ENCODE measurements around the gene TNS4.

TNS4 gene

GRCh38 chr17:40535438-40535837, 34.0 kb upstream of the TNS4 start:
- no peak for DNase-seq

- peak; percentile 39 for DNase-seq
Observed at GRCh38 chr17:40534371-40535189, 33.2 kb upstream of the TNS4 start.

GRCh38 chr17:40533896-40534295, 32.5 kb upstream of the TNS4 start:
- no peak for DNase-seq

- DNase-seq, result no peak
Observed at GRCh38 chr17:40532520-40533253, 31.3 kb upstream of the TNS4 start.

DNA sequence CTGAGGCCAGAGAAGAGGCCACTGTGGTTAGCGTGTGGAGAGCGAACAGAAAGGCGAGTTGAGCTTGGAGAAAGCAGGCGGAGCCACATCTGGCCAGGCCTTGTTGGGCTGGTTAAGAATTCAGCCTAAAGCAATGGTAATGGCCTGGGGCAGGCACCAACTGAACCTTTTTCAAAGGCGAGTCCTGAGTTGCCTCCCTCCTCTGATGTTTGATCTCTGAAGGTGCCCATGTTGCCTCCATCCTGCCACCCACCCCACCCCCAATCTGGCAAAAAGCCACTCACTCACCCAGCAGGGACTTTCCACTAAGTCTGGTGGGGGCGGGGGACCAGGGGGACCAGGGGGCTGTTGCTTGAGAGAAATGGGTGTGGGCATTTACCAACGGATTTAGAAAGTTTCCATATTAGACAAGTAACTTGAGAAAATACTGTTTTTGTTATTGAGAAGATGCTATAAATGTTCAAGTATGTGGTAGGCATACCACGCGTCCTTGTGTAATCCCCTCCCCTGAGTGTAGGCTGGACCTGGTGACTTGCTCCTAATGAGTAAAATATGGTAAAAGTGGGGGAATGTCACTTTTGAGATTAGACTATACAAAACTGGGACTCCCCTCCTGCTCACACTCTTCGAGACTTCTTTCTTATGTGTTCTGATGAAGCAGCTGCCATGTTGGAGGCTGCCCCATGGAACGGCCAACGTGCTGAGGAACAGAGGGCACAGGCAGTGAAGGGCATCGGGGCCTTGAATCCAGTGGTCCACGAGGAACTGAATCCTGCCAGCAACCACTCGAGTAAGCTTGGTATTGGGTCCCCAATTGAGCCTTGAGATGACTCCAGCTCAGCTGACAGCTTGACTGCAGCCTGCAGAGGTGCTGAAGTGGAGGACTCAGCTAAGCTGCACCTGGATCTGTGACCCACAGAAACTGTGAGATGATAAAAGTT, 29.9 kb upstream of the TNS4 start:
- DNase-seq, result peak; percentile 75

DNA sequence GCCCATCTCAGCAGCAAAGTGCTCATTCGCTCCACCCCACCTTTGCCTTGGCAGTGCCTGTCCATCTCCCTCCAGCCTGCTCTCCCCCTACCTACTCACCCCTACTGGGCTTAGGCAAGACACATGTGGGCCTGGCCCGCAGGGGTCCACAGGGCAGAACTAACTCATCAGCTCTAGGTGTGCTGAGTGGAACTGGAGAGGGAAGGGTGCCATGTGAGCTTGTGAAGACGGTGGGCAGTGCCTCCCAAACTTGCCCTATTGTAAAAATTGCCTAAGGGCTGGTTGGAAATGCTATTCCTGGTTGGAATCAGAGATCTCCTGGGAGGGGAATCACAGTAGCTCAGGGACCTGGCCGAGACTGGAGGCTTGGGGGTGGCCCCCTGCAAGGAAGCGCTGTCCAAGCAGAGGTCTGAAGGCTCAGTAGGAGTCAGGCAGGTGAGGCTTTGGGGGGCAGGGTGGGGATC, 29.1 kb upstream of the TNS4 start:
- DNase-seq, result no peak

GRCh38 chr17:40529991-40530390, 28.6 kb upstream of the TNS4 start:
- no peak for DNase-seq

- no peak for DNase-seq
Observed at GRCh38 chr17:40528692-40529417, 27.4 kb upstream of the TNS4 start.

DNA sequence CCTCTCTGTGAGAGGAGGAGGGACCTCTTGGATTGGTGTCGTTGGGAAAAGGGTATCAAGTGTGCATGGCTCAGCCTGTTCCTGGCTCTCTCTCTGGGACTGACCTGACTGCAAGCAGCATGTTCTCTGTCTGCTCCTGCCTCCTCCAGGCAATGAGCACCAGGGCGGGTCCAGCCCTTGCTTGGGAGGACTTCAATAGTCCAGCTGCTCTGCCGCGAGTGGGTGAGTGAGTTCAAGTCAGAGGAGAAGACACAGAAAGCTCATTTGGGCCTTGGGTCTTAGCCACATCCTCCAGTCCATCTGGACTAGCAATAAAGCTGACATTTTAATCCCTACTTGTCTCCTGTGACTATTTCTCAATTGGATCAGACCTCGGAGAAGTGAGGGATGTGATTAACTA, 25.2 kb upstream of the TNS4 start:
- DNase-seq, result no peak

DNA sequence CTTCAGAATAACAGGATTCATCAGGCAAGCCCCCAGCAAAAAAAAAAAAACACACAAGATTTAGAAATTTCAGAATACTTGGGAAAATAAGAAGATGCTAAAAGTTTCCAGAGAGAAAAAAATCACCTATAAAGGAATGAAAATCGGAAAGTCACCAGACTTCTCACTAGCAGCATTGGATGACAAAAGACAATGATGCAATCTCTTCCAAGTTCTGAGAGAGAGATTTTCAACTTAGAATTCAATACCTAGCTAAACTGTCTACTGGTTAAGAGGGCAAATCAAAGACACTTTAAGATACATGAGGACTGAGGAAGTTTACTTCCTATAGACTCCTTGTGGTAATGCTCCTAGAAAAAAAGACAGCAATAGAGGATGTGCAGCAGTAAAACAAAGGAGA, 23.9 kb upstream of the TNS4 start:
- no peak for DNase-seq

GRCh38 chr17:40524243-40524965, 23.0 kb upstream of the TNS4 start:
- DNase-seq, result no peak

GRCh38 chr17:40522961-40523310, 21.5 kb upstream of the TNS4 start:
- DNase-seq, result no peak

DNA sequence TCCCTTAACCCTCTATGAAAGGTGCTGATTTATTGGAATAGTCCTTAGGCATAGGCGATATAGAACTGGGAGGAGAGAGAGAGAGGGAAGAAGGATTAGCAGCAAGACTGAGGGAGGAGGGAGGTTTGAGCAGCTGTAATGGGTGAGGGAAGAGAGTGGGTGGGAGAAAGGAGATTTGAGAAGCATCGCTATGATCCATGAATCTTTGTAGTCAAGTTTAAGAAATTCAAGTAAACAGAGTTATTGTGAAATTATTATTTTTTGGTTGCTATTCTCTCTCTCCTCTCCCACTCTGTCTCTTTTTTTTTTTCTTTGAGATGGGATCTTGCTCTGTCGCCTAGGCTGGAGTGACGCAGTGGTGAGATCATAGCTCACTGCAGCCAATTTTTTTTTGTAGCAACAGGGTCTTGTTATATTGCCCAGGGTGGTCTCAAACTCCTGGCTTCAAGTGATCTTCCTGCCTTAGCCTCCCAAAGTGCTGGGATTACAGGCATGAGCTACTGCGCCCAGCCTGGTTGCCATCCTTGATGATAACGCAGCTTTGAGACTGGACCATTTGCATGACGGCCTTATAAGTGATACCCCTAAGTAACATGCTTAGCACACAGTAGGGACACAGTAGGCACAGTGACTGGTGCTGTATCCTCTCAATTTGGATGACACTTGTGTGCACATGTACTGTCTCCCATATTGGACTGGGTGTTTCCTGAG, 21.0 kb upstream of the TNS4 start:
- DNase-seq, result no peak

GRCh38 chr17:40520991-40521453, 19.6 kb upstream of the TNS4 start:
- DNase-seq, result no peak

- DNase-seq, result no peak
Observed at GRCh38 chr17:40519089-40519775, 17.8 kb upstream of the TNS4 start.

GRCh38 chr17:40518401-40519088, 17.1 kb upstream of the TNS4 start:
- no peak for DNase-seq

DNA sequence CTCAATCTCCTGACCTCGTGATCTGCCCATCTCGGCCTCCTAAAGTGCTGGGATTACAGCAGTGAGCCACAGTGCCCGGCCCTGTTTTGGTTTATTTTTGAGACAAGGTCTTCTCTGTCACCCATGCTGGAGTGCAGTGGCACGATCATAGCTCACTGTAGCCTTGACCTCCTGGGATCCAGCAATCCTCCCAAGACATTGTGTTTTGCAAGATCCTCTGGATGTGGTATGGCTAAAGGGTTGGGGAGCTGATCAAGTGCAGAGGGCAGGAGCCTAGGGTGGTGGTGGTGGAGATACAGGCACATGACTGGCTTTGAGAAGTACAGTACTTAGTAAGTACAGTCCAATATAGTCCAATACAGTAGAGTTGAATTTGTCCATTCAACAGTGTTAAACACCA, 16.6 kb upstream of the TNS4 start:
- DNase-seq, result no peak

DNA sequence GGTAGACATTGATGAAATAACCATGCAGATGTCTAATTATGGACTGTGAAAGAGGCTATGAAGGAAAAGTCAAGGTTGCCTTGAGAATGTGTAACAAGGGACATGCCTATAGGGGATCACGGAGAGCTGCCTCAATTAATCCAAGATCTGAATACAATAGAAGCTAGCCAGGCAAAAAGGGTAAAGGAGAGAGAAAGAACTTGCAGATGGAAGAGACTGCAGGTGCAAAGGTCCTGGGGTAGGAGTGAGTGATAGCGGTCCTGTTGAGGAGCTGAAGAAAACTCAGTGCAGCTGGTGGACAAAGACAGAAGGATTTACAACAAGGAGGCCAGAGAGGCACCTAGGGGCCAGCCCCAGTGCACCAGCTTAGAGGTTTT, 15.9 kb upstream of the TNS4 start:
- DNase-seq, result no peak

GRCh38 chr17:40516581-40517285, 15.3 kb upstream of the TNS4 start:
- no peak for DNase-seq

Measured in fibroblast of skin of scalp (primary cell).